ENCODE measurements around the gene CSF3R.

Gene CSF3R

DNA sequence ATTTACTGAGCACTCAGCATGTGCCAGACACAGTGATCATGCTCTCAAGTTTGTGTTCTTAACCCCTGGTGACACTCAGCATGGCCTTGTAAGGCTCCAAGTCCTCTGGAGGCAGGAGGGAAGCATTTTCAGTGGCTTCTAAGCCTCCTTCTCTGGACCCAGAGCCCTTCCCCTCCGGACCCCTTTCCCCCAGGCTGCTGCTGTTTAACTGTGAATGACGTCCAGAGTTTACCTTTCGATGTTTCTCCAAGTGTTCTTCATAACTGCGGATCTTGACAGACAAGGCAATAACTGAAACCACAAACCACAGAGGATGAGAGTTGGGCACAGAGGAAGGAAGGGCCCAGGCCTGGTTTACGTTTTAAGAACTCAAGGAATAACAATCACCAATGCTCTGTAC is 25.0 kb downstream of the CSF3R start:
- no peak for DNase-seq

- no peak for DNase-seq
Measured at GRCh38 chr1:36456391-36456928, 26.3 kb downstream of the CSF3R start.

- no peak for DNase-seq
Measured at GRCh38 chr1:36455386-36455785, 27.3 kb downstream of the CSF3R start.

- no peak for DNase-seq
Measured at GRCh38 chr1:36453600-36454388, 28.9 kb downstream of the CSF3R start.

- no peak for DNase-seq
Measured at GRCh38 chr1:36453051-36453450, 29.7 kb downstream of the CSF3R start.

DNA sequence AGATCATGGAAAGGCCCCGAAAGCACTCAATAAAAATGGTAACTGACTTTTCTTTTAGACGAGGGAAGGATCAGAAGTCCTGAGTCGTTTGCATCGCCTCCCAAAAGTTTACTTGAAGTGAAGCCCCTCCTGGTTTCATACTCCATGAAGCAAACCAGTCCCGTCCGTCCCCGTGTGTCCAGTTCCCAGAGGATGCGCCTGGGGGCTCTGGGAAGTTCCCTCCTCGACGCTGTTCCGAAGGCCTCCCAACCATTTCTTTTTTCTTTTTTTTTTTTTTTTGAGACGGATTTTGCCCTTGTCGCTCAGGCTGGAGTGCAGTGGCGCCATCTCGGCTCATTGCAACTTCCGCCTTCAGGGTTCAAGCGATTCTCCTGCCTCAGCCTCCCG is 31.8 kb downstream of the CSF3R start:
- DNase-seq: no peak

- DNase-seq: peak; percentile 94
Measured at GRCh38 chr1:36450270-36450918, 32.3 kb downstream of the CSF3R start, which contains the start of gene OSCP1. Gene OSCP1, minus strand, starts transcription at chr1:36450451. Its CDS starts 82 bp downstream, at chr1:36450369.

DNA sequence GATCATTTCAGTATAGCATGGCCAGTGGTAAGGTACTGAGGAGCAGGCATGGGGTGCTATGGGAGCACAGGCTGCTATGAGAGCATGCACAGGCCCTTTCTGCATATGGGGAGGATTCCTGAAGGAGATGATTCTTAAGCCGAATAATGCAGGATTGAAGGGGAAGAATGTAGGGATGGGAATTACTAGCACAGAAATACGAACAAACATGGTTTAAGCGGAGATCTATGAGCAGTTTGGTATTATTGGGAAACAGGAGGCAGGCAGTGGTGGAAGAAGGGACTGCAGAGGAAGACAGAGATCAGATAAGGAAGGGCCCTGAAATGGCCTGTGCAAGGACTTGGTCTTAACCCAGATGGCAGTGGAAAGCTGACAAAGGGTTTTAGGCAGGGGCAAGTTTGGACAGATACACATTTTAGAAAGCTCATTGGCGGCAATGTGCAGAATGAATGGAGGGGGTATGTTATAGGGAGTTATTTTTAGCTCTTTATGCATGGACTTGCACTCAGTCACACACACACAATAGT is 34.1 kb downstream of the CSF3R start:
- no peak for DNase-seq

- DNase-seq: no peak
Measured at GRCh38 chr1:36447450-36447849, 35.3 kb downstream of the CSF3R start.

GRCh38 chr1:36446746-36447145 is 36.0 kb downstream of the CSF3R start:
- DNase-seq: no peak

GRCh38 chr1:36446271-36446670 is 36.4 kb downstream of the CSF3R start:
- DNase-seq: no peak

DNA sequence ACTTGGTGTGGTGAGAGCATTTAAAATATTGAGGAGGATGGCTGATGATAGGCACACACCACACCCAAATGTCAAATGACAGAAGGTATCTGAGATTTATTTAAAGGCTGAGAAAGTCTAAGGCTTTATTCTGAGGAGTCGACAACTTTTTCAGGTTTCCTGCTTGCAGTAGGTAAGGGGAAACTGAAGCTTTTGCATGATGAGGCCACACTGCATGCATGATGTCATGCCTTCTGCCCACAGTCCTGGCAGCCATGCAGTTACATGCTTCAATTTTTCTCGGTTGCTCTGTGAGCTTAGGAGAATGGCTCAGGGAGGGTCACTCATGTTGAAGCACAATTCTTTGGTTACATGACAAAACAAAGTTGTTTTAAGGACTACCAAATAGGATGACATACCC is 39.4 kb downstream of the CSF3R start:
- no peak for DNase-seq

DNA sequence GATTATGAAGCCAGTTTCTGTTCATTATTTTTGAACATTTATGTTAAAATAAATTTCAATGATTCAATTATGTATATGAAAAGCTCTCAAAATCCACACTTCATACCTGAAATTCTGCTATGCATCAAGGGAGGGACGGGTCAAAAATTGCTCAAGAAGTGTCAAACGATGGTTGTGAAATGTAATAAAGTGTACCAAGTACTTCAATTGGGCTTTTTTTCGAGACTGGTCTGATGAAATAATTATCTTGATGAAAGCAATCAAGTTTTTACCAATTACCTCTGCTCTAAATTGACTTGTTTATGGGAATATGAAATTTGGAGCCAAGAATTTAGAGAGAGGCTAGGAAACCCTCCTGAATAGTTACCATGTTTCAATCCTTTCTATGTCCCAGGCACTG is 40.4 kb downstream of the CSF3R start:
- DNase-seq: no peak

DNA sequence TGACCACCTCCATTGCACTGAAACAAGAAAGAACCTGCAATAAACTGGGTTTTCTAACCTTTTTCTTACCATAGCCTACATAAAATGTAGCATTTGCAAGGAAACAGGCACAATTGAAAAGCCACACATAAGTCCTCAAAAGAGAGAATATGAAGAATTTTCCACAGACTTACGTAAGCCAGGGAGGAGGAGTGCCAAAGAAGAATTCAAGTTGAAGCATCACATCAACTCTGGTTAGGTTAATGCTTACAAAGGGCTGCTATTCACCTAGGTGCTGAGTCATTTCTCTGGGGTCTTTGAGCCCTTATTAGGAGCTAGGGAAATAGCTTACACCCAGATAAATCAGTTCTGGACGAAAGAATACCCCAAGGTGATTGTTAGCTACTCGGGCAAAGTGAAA is 42.1 kb downstream of the CSF3R start:
- no peak for DNase-seq

- DNase-seq: no peak
Measured at GRCh38 chr1:36440044-36440443, 42.7 kb downstream of the CSF3R start.

- DNase-seq: no peak
Measured at GRCh38 chr1:36438715-36439114, 44.0 kb downstream of the CSF3R start.

GRCh38 chr1:36436821-36437220 is 45.9 kb downstream of the CSF3R start:
- no peak for DNase-seq

GRCh38 chr1:36433102-36433501 is 49.6 kb downstream of the CSF3R start:
- DNase-seq: no peak

GRCh38 chr1:36432616-36433015 is 50.1 kb downstream of the CSF3R start:
- no peak for DNase-seq

GRCh38 chr1:36425791-36426190 is 56.9 kb downstream of the CSF3R start:
- DNase-seq: no peak

- no peak for DNase-seq
Measured at GRCh38 chr1:36421649-36422048, 61.1 kb downstream of the CSF3R start.

GRCh38 chr1:36420836-36421317 is 61.8 kb downstream of the CSF3R start:
- DNase-seq: peak; percentile 79

DNA sequence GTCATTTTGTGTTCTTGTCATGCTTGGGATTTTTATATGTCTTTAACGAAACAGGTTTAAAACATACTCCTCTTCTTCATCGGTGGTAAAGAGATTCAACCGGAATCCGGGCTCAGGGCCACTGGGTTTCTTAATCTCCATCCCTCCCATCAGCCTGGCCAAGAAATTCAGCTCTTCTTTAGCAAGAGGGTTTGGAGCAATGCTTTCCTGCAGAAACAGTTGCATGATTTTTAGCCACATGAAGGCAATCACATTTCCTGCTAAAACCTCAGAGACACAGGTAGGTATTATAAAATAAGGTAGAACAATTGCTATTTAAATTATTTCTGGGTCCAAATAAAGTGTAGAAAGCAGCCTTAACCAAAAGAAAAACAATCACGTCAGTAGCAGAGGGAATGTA is 62.3 kb downstream of the CSF3R start:
- DNase-seq: no peak

GRCh38 chr1:36419569-36419968 is 63.1 kb downstream of the CSF3R start:
- no peak for DNase-seq
